HG03558 (cell line): ENCODE measurements around the gene HTATSF1.

ENCODE experiments used
- ATAC-seq: cut with Tn5 transposase; IDR thresholded peaks from one replicate; pipeline ENCODE4 v1.9.1; 2021; ENCODE audit warnings: moderate number of reproducible peaks; ENCODE audit not compliant: unreplicated experiment; ENCODE audit errors: extremely low read depth

HTATSF1 gene

DNA sequence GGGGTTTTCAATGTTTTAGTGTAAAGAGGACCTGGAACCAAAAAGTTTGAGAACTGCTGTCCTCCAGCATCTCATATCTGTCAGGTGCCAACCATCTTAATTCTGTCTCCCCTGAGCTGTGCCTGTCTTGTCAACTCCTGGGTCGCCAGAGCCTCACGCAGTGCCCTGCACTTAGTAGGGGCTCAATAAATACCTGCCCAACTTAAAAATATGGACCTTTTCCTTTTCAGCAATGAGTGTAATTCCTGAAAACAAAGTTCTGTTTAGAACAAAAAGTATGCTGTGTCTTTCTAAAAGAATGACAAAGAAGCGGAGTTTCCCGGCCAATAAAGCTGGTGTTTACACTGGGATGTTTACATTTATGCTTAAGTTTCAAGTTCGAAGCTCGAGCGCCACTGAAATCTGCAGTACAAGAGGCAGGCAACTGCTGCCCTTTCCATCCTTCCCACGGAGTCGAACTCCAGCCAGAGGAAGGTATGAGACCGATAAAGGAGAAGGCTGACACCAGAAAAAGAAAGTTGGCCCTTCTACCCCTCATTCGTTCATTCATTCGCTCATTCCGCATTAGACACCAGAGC, 1.1 kb upstream of the HTATSF1 start:
- ATAC-seq = no peak

GRCh38 chrX:136496764-136497555, 432 bp upstream of the HTATSF1 start:
- ATAC-seq = peak; percentile 66

DNA sequence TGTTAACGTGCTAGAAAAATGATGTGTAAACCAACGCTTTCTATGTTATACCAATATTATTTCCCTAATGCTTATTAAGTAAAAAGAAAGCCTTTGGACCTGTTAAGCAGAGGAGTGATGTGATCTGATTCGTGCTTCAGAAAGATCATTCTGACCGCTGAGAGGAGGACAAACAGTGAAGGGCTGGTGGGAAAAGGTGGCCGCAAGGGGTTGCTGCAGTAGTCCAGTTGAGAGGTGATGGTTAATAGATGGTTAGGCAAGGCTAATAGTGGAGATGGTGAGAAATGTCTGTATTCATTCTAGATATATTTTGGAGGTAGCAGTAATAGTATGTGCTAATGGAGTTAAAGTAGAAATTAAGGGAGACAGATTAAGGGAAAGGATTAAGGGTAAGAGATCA, 21.7 kb downstream of the HTATSF1 start:
- no peak for ATAC-seq

GRCh38 chrX:136523770-136524169, 26.4 kb downstream of the HTATSF1 start:
- ATAC-seq = no peak

DNA sequence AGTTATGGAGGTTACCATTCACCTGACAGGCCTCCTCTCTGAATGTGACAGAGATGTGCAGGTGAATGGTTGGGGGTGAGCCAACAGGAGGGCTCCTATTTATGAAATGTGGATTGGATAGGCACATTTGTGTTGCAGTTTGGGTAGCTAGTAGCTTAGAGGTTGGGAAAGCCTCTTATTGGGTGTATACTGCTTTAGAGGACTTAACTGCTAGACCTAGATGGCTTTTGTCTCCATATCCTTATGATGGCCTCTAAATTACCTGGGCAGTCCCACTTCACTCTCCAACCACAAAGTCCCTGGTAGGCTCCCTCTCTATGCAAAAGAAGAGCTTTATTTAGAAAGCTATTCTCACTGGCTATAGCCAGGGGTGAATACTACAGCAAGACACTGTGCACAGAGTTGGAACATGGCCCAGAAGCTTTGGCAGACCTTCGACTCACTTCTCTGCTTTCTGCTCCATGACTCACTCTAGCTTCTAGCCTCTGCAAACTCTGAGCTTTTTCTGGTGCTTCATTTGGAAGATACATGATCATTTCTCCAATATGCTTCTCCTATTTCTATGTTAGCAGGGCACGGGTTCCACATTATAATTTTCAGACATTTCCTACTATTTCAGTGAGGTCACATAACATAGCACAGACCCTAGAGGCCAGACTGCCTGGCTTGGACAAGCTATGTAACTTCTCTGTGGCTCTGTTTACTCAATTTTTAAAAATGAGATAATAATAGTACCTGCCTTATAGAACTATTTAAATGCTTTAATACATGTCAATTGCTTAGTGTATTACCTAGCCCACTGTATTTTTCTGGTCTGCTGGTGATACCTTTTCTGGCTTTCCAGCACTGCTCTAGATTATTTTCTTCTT, 28.6 kb downstream of the HTATSF1 start:
- ATAC-seq = no peak

GRCh38 chrX:136528645-136529315, 31.4 kb downstream of the HTATSF1 start:
- ATAC-seq = no peak

DNA sequence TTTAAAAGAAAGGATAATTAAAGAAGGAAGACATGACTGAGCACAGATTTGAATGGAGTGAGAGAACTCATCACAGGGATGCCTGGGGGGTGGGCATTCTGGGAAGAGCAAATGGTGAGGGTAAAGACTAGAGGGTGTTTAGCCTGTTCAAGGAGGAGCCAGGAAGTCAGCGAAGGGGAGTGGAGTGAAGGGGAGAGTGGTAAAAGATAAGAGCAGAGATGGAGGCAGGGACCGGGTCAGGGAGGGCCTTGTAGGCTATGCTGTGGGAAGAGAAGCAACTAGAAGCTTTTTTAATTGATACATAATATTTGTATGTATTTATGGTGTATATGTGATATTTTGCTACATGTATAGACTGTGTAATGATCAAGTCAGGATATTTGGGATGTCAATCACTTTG, 32.4 kb downstream of the HTATSF1 start:
- no peak for ATAC-seq

DNA sequence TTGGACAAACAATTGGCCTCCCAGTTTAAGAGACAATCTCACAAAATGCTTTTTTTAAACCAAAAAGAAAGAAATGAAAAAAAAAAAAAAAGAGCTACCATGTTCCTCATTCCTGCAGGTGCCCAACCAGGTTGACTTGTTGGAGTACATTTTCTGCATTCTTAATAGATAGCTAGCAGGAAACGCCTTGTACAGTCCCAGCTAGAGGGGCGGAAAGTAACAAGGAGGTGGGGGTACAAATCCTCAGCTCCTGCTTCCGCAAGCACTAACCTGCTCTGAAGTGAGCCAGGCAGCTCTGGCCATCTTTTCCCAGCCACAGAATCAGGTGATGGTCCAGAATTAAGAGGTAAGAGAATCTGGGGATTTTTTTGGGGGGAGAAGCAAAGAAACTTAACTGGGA, 34.6 kb downstream of the HTATSF1 start, which contains the start of gene VGLL1:
TSS of gene VGLL1 (plus strand) at position 265 of the 400 bp plus-strand sequence. CDS start 3,806 bp downstream, outside the sequence.
- no peak for ATAC-seq

- no peak for ATAC-seq
Observed at GRCh38 chrX:136534131-136534530, 36.7 kb downstream of the HTATSF1 start.

- no peak for ATAC-seq
Observed at GRCh38 chrX:136538811-136539210, 41.4 kb downstream of the HTATSF1 start.

DNA sequence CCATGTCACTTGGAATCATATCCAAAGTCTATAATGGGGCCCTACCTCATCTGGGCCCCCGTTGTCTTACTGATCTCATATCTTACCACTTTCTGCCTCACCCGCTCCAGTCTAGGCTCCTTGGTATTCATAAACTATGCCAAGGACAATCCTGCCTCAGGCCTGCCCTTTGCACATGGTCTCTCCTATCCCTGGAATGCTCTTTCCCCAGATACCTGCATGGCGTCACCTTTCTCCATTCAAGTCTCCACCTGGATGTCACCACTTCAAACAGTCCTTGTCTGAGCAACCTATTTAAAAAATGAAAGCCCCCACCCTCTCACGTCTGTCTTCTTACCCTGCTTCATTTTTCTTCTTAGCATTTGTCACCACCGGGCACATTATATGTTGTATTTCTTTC, 42.8 kb downstream of the HTATSF1 start:
- ATAC-seq = no peak

DNA sequence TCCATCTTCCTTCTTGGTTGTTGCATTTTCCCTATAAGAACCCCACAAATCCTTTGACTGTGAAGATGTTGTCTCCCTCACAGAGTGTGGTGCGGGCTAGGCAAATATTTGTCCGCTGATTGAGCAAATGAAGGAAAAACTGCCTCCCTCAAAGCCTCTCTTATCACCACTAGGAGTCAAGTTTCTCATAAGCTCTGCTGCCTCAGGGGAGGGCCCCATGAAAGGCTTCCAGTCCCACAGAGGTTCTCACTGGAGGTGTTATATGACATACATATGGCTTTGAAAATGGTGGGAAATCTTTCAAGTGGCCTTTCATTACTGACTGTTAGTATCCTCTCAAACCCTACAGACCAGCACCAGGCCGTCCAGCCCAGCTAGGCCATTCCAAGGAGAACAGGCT, 43.9 kb downstream of the HTATSF1 start:
- ATAC-seq = no peak

- ATAC-seq = no peak
Observed at GRCh38 chrX:136542281-136542680, 44.9 kb downstream of the HTATSF1 start.

DNA sequence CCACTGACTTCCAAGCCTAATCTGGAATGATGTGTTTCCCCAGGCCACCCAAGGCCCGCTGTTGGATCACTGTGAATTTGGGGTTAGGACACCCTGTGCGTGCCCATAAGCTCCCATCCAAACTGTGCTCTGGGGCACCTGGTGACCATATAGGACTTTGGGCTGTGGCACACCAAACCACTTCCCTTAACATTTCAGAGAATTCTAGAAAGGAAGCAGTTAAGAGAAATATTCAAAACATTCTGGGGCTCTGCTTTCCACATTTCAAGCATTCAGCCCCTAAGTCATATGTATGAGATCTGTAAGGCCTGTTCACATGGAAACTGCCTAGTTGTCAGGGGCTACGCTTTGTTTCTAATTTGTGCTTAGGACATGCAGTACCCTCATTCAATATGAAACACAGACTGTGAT, 49.0 kb downstream of the HTATSF1 start:
- ATAC-seq = no peak

DNA sequence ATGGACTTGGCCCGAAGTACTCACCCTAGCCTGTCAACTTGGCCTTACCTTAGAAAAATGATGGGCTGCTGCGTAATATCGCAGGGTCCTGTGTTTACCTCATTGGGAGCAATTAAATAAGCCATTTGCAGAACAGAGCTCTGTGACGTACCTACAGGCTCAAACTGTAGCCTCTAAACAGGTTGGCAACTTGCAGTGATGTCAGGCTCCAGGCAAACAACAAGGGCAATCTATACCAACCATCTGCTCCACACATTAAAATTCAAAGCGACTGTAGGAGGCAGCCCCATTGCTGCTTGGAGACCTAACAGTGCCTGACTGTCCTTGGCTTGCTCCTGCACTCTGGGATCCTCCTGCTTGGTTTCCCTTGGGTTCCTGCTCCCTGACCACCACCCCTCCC, 51.8 kb downstream of the HTATSF1 start:
- ATAC-seq = no peak

DNA sequence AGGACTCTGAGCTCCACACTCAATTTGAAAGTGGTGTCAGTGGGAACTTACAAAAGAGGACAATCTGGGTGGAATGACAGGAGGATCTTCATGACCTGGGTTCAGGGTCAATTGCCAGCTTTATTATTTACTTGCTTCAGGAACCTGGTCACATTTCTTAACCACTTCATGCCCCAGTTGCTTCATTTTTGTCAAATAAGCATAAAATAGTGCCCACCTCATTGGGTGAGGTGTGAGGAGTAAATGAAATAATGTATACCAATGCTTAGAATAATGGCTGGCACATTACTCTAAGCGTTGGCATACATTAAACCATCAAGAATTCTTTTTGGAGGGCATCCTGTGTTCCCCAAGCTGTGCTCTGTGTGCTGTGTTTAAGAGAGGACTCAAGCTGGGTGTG, 54.0 kb downstream of the HTATSF1 start:
- ATAC-seq = no peak

DNA sequence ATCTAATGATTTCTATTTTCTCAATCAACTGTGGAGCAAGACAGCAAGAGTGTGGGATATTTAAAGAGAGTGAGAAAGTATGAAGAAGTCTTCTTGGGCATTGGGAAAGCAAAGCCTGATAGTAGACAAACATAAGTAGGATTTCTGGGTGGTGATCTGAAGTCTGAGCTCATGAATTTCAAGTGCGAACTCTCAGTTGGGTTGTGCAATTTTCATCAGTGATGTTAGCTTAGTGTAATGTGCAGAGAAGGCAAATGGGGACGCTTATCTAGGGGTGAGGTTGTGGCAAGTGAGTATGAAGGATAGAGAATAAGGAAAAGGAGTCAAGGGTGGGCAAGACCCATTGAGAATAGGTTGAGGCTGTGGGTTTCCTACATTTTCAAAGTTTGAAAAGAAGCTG, 58.3 kb downstream of the HTATSF1 start:
- no peak for ATAC-seq
